ENCODE measurements around the gene POLRMT. TPM values are rescaled to one million over a fixed set of nuclear protein-coding genes. Genes with fewer than 3 reads are reported as not detected.
"Not testable (repeated sequence)": the region's sequence is repeated elsewhere in the genome, so short reads cannot be mapped to it uniquely, and the experiment has no call there.

Gene POLRMT
- total and polyA plus RNA-seq, 2 experiments from 2014 or later = 98.0 to 148 TPM

- Histone ChIP-seq H3K27me3 (ENCODE audit: insufficient read depth) (no peaks in the 10 kb centered on the region), H2AFZ (no peak overlapping the region), H3K9me2 (ENCODE audit: insufficient read depth) (no peaks in the 10 kb centered on the region), H3K4me3 (no peak overlapping the region), H3F3A (replicated peaks; ENCODE audit: low read depth) (0 out of 2 replicates have a peak, but pooled peaks cover 5% of the 10 kb centered on the region), H3K79me2 (replicated peaks; ENCODE audit: insufficient read depth) (peaks cover 40% of the 10 kb centered on the region), H3K36me3 (ENCODE audit: insufficient read depth) (peaks cover 6% of the 10 kb centered on the region; the same call in 1 of the 2 replicates), H4K20me1 (replicated peaks; ENCODE audit: insufficient read depth) (peaks cover 5% of the 10 kb centered on the region), H3K27ac (ENCODE audit: low read depth) (no peak overlapping the region), H3K4me1 (ENCODE audit: insufficient read depth) (peaks cover 3% of the 10 kb centered on the region; the same call in 1 of the 2 replicates), H3K4me2 (no peak overlapping the region)
- no peak for TF ChIP-seq CTCF (conservative IDR thresholded peaks at IDR 0.05; ENCODE audit: low read depth in 2 of 2)
- TF ChIP-seq ZNF331 (CRISPR knock-in tag; IDR thresholded peaks at IDR 0.05; ENCODE audit: low read depth) = no peak
- no peak for TF ChIP-seq ZNF462 (CRISPR knock-in tag; IDR thresholded peaks at IDR 0.05)
- TF ChIP-seq, protein P1, sequence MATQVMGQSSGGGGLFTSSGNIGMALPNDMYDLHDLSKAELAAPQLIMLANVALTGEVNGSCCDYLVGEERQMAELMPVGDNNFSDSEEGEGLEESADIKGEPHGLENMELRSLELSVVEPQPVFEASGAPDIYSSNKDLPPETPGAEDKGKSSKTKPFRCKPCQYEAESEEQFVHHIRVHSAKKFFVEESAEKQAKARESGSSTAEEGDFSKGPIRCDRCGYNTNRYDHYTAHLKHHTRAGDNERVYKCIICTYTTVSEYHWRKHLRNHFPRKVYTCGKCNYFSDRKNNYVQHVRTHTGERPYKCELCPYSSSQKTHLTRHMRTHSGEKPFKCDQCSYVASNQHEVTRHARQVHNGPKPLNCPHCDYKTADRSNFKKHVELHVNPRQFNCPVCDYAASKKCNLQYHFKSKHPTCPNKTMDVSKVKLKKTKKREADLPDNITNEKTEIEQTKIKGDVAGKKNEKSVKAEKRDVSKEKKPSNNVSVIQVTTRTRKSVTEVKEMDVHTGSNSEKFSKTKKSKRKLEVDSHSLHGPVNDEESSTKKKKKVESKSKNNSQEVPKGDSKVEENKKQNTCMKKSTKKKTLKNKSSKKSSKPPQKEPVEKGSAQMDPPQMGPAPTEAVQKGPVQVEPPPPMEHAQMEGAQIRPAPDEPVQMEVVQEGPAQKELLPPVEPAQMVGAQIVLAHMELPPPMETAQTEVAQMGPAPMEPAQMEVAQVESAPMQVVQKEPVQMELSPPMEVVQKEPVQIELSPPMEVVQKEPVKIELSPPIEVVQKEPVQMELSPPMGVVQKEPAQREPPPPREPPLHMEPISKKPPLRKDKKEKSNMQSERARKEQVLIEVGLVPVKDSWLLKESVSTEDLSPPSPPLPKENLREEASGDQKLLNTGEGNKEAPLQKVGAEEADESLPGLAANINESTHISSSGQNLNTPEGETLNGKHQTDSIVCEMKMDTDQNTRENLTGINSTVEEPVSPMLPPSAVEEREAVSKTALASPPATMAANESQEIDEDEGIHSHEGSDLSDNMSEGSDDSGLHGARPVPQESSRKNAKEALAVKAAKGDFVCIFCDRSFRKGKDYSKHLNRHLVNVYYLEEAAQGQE (IDR thresholded peaks at IDR 0.05; ENCODE audit: unreplicated experiment) = no peak
- H3K4me1 Mint-ChIP-seq = peaks cover 10% of the 10 kb centered on the region; the same call in 1 of the 3 replicates
- ATAC-seq (no peak), DNase-seq (ENCODE audit: low spot score) (no peak)
- no peaks in the 10 kb centered on the region for H3K9me3 Mint-ChIP-seq
- H3K27ac Mint-ChIP-seq = no peak overlapping the region
- peaks cover 17% of the 10 kb centered on the region for H3K27me3 Mint-ChIP-seq (ENCODE audit: insufficient read depth, low read depth, poor library complexity)
- peaks cover 51% of the 10 kb centered on the region for H3K36me3 Mint-ChIP-seq (ENCODE audit: low read depth)
- H3K4me3 Mint-ChIP-seq = no peak overlapping the region
These were observed 3.2 kb downstream of the POLRMT start for GRCh38 chr19:629961-630714.

- not testable (repeated sequence) for H3K4me2 ChIP-seq; H3F3A ChIP-seq (replicated peaks; ENCODE audit: low read depth); H3K27me3 ChIP-seq (ENCODE audit: insufficient read depth); H3K9me2 ChIP-seq (ENCODE audit: insufficient read depth); H3K4me1 ChIP-seq (ENCODE audit: insufficient read depth); DNase-seq (ENCODE audit: low spot score); H3K27ac Mint-ChIP-seq; H2AFZ ChIP-seq; H3K4me3 Mint-ChIP-seq; H3K9me3 Mint-ChIP-seq; H3K4me3 ChIP-seq; H3K36me3 ChIP-seq (ENCODE audit: insufficient read depth); H4K20me1 ChIP-seq (replicated peaks; ENCODE audit: insufficient read depth); ATAC-seq
- Histone ChIP-seq H3K27ac (ENCODE audit: low read depth) (0 out of 2 replicates have a peak overlapping the region, but pooled peaks have one; percentile 55), H3K79me2 (replicated peaks; ENCODE audit: insufficient read depth) (peaks cover 40% of the 10 kb centered on the region)
- peaks cover 17% of the 10 kb centered on the region for H3K27me3 Mint-ChIP-seq (ENCODE audit: insufficient read depth, low read depth, poor library complexity)
- H3K36me3 Mint-ChIP-seq (ENCODE audit: low read depth) = peaks cover 51% of the 10 kb centered on the region
- H3K4me1 Mint-ChIP-seq = peaks cover 10% of the 10 kb centered on the region; the same call in 1 of the 3 replicates
These were observed 3.8 kb downstream of the POLRMT start for GRCh38 chr19:629515-629914.
